Neural progenitor cell (in vitro differentiated cells): ENCODE data around the gene MICAL2. TPM values are rescaled to one million over a fixed set of nuclear protein-coding genes. Genes with fewer than 3 reads are reported as not detected.

ENCODE experiments used
- DNase-seq: peaks from one replicate; pipeline ENCODE4 v3.0.0-alpha.2; 2016; ENCODE audit warnings: low spot score
- H2AFZ ChIP-seq: fragments of 200-600 bp; sonication (generic); replicated peaks from 2 replicates; pipeline ENCODE4 v1.6.1; 2016; ENCODE audit warnings: antibody characterized with exemption
- H3F3A ChIP-seq: fragments of 200-600 bp; sonication (generic); 2 replicates; pipeline ENCODE4 v1.6.1; 2016; ENCODE audit warnings: antibody characterized with exemption, low read depth
- H3K27ac ChIP-seq: fragments of 200-600 bp; sonication (generic); 2 replicates; pipeline ENCODE4 v1.5.1; 2016; ENCODE audit warnings: mild to moderate bottlenecking
- H3K27me3 ChIP-seq: fragments of 200-600 bp; sonication (generic); 2 replicates; pipeline ENCODE4 v1.6.1; 2016; ENCODE audit warnings: mild to moderate bottlenecking, moderate library complexity
- H3K36me3 ChIP-seq: fragments of 200-600 bp; sonication (generic); 2 replicates; pipeline ENCODE4 v1.5.1; 2016
- H3K4me1 ChIP-seq: fragments of 200-600 bp; sonication (generic); 2 replicates; pipeline ENCODE4 v1.6.1; 2016; ENCODE audit warnings: mixed run types
- H3K4me2 ChIP-seq: fragments of 200-600 bp; sonication (generic); 2 replicates; pipeline ENCODE4 v1.6.1; 2016
- H3K4me3 ChIP-seq: fragments of 200-600 bp; sonication (generic); 2 replicates; pipeline ENCODE4 v1.5.1; 2016
- H3K79me2 ChIP-seq: fragments of 200-600 bp; sonication (generic); 2 replicates; pipeline ENCODE4 v1.6.1; 2016; ENCODE audit warnings: low read depth
- H3K9ac ChIP-seq: fragments of 200-600 bp; sonication (generic); 2 replicates; pipeline ENCODE4 v1.6.1; 2016
- H3K9me3 ChIP-seq: fragments of 200-600 bp; sonication (generic); 2 replicates; pipeline ENCODE4 v1.5.1; 2016; ENCODE audit warnings: low read depth
- H4K20me1 ChIP-seq: fragments of 200-600 bp; sonication (generic); 2 replicates; pipeline ENCODE4 v1.6.1; 2016; ENCODE audit warnings: low read depth
- H3K27ac Mint-ChIP-seq: 3 replicates; pipeline ENCODE4 v1.8.0; 2021; ENCODE audit warnings: mixed read lengths
- H3K27me3 Mint-ChIP-seq: 2 replicates; pipeline ENCODE4 v1.8.0; 2022; ENCODE audit warnings: low read depth, mild to moderate bottlenecking, inconsistent platforms, moderate library complexity, mixed read lengths; ENCODE audit not compliant: insufficient read depth
- H3K36me3 Mint-ChIP-seq: 3 replicates; pipeline ENCODE4 v1.8.0; 2021; ENCODE audit warnings: mixed read lengths
- H3K4me1 Mint-ChIP-seq: 3 replicates; pipeline ENCODE4 v1.8.0; 2021; ENCODE audit warnings: mixed read lengths
- H3K4me3 Mint-ChIP-seq: 3 replicates; pipeline ENCODE4 v1.8.0; 2021; ENCODE audit warnings: mild to moderate bottlenecking, moderate library complexity, mixed read lengths
- H3K9me3 Mint-ChIP-seq: 3 replicates; pipeline ENCODE4 v1.8.0; 2020; ENCODE audit warnings: mixed read lengths
- EZH2 ChIP-seq: fragments of 200-600 bp; sonication (generic); IDR thresholded peaks from 2 replicates; pipeline ENCODE4 v1.6.1; 2017; ENCODE audit warnings: antibody characterized with exemption, mild to moderate bottlenecking, moderate library complexity
- EZH2phosphoT487 ChIP-seq: fragments of 200-600 bp; sonication (generic); IDR thresholded peaks from 2 replicates; pipeline ENCODE4 v1.6.1; 2017; ENCODE audit warnings: antibody characterized with exemption
- total RNA-seq: library from RNA; depleted of rRNA; stranded (reverse); fragments of >200 nt; gene quantifications from 2 replicates; pipeline ENCODE4 v1.2.3, GENCODE V29; 2015; ENCODE audit warnings: low replicate concordance
- TF ChIP-seq, protein P1 (sequence below): fragments of 200-600 bp; sonication (generic); IDR thresholded peaks from 2 replicates; pipeline ENCODE4 v1.5.1; 2017; ENCODE audit warnings: antibody characterized with exemption, mild to moderate bottlenecking

MICAL2 gene
- total RNA-seq, 1 donor from 2014 or later = 0.60 TPM

DNA sequence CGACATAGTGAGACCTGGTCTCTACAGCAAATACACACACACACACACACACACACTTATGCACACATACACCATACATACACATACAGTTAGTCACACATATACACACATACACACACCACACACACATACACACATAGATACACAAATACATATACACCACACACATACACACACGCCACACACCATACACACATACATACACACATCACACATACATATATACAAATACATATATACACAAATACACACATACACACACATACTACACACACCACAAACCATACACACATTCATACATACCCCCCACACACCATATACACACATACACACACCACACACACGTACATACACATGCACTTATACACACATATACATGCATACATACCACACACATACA, 57.7 kb downstream of the MICAL2 start:
- no peaks in the 10 kb centered on the region for H3K36me3 ChIP-seq
- Mint-ChIP-seq H3K9me3 (no peaks in the 10 kb centered on the region), H3K4me1 (peaks cover 6% of the 10 kb centered on the region), H3K4me3 (no peak overlapping the region), H3K27me3 (peaks cover 12% of the 10 kb centered on the region), H3K27ac (no peak overlapping the region), H3K36me3 (no peaks in the 10 kb centered on the region)
- no peak overlapping the region for H3K27ac ChIP-seq
- H3K4me2 ChIP-seq = no peak overlapping the region
- TF ChIP-seq EZH2 = no peak
- no peak for TF ChIP-seq EZH2phosphoT487
- TF ChIP-seq, protein P1, sequence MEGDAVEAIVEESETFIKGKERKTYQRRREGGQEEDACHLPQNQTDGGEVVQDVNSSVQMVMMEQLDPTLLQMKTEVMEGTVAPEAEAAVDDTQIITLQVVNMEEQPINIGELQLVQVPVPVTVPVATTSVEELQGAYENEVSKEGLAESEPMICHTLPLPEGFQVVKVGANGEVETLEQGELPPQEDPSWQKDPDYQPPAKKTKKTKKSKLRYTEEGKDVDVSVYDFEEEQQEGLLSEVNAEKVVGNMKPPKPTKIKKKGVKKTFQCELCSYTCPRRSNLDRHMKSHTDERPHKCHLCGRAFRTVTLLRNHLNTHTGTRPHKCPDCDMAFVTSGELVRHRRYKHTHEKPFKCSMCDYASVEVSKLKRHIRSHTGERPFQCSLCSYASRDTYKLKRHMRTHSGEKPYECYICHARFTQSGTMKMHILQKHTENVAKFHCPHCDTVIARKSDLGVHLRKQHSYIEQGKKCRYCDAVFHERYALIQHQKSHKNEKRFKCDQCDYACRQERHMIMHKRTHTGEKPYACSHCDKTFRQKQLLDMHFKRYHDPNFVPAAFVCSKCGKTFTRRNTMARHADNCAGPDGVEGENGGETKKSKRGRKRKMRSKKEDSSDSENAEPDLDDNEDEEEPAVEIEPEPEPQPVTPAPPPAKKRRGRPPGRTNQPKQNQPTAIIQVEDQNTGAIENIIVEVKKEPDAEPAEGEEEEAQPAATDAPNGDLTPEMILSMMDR = no peak
- H3K4me1 ChIP-seq = no peaks in the 10 kb centered on the region
- H4K20me1 ChIP-seq = no peaks in the 10 kb centered on the region
- peaks cover 5% of the 10 kb centered on the region for H3F3A ChIP-seq
- no peaks in the 10 kb centered on the region for H3K27me3 ChIP-seq
- no peak overlapping the region for H3K4me3 ChIP-seq
- H2AFZ ChIP-seq = no peak overlapping the region
- no peak for DNase-seq
- H3K9ac ChIP-seq = no peak overlapping the region
- H3K9me3 ChIP-seq = no peaks in the 10 kb centered on the region
- no peaks in the 10 kb centered on the region for H3K79me2 ChIP-seq

GRCh38 chr11:12169822-12170221, 59.4 kb downstream of the MICAL2 start:
- no peak overlapping the region for H3K4me2 ChIP-seq
- no peak overlapping the region for H3K4me3 ChIP-seq
- no peak for TF ChIP-seq EZH2
- Mint-ChIP-seq H3K27ac (no peak overlapping the region), H3K36me3 (no peaks in the 10 kb centered on the region), H3K4me3 (no peak overlapping the region), H3K4me1 (peaks cover 3% of the 10 kb centered on the region), H3K9me3 (no peaks in the 10 kb centered on the region), H3K27me3 (peaks cover 12% of the 10 kb centered on the region)
- no peak for DNase-seq
- H4K20me1 ChIP-seq = no peaks in the 10 kb centered on the region
- no peaks in the 10 kb centered on the region for H3K9me3 ChIP-seq
- H3K79me2 ChIP-seq = no peaks in the 10 kb centered on the region
- no peak overlapping the region for H2AFZ ChIP-seq
- H3K9ac ChIP-seq = no peak overlapping the region
- H3K4me1 ChIP-seq = no peaks in the 10 kb centered on the region
- no peaks in the 10 kb centered on the region for H3K36me3 ChIP-seq
- no peak overlapping the region for H3K27ac ChIP-seq
- H3F3A ChIP-seq = peaks cover 5% of the 10 kb centered on the region
- H3K27me3 ChIP-seq = no peaks in the 10 kb centered on the region

DNA sequence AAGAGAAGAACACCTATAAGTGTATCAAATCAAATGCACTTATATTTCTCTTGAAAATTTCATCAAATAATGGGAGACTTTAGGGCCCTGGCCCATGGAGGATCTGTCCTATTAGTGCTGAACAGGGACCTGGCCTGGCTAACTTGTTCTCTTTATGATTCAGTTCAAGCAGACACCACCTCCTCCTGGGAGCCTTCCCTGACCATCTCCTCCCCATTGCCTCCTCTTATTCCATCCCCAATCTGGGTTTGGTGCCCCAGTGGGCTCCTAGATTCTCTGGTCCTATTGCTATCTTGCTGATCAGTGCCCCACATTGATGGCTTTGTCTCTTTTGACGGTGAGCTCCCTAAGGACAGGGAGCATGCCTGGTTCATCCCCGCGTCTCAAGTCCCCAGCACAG, 60.1 kb downstream of the MICAL2 start:
- no peak overlapping the region for H3K27ac Mint-ChIP-seq

DNA sequence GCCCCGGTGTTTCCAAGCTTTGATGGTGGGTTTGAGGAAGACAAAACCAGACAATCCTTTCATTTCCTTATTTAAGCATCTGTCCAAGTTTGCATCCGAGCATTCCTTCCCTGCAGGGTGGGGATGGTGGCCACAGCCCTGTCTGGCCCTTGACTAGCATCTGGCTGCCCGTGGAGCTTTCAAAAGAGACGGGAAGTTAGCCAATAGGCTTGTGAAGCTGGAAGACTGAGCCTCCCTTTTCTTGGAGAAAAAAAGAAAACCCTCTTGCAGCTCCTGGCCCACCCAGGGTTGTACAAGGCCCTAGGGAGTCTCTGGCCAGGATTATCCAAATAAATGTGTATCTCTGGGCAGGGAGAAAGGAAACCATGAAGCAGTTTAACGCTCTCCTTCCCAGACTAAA, 60.6 kb downstream of the MICAL2 start:
- DNase-seq = no peak
- H3K4me2 ChIP-seq = no peak overlapping the region
- H3K4me3 ChIP-seq = no peak overlapping the region
- no peak overlapping the region for H3K27ac ChIP-seq
- H3F3A ChIP-seq = peaks cover 5% of the 10 kb centered on the region
- Mint-ChIP-seq H3K9me3 (no peaks in the 10 kb centered on the region), H3K4me1 (peaks cover 3% of the 10 kb centered on the region), H3K36me3 (no peaks in the 10 kb centered on the region), H3K27ac (no peak overlapping the region), H3K27me3 (peaks cover 10% of the 10 kb centered on the region), H3K4me3 (no peak overlapping the region)
- no peaks in the 10 kb centered on the region for H3K36me3 ChIP-seq
- no peaks in the 10 kb centered on the region for H3K79me2 ChIP-seq
- H3K9ac ChIP-seq = no peak overlapping the region
- TF ChIP-seq EZH2 (no peak), EZH2phosphoT487 (no peak)
- TF ChIP-seq, protein P1 = no peak
- H3K4me1 ChIP-seq = no peaks in the 10 kb centered on the region
- no peaks in the 10 kb centered on the region for H3K27me3 ChIP-seq
- H3K9me3 ChIP-seq = no peaks in the 10 kb centered on the region
- no peak overlapping the region for H2AFZ ChIP-seq
- no peaks in the 10 kb centered on the region for H4K20me1 ChIP-seq

More for the DNA sequence above, 60.1 kb downstream of the MICAL2 start:
- TF ChIP-seq EZH2phosphoT487 (no peak), EZH2 (no peak)
- TF ChIP-seq, protein P1 = no peak
- no peaks in the 10 kb centered on the region for H3K4me1 ChIP-seq
- H3K27me3 ChIP-seq = no peaks in the 10 kb centered on the region
- H4K20me1 ChIP-seq = no peaks in the 10 kb centered on the region
- peaks cover 5% of the 10 kb centered on the region for H3F3A ChIP-seq
- H3K27ac ChIP-seq = no peak overlapping the region
- Mint-ChIP-seq H3K9me3 (no peaks in the 10 kb centered on the region), H3K4me1 (peaks cover 3% of the 10 kb centered on the region), H3K27me3 (peaks cover 12% of the 10 kb centered on the region), H3K36me3 (no peaks in the 10 kb centered on the region), H3K4me3 (no peak overlapping the region)
- no peak overlapping the region for H3K4me3 ChIP-seq
- no peak overlapping the region for H3K9ac ChIP-seq
- H3K4me2 ChIP-seq = no peak overlapping the region
- no peaks in the 10 kb centered on the region for H3K79me2 ChIP-seq
- H3K9me3 ChIP-seq = no peaks in the 10 kb centered on the region
- no peak for DNase-seq
- H2AFZ ChIP-seq = no peak overlapping the region
- no peaks in the 10 kb centered on the region for H3K36me3 ChIP-seq
